ENCODE measurements around the gene GPR62.

DNA sequence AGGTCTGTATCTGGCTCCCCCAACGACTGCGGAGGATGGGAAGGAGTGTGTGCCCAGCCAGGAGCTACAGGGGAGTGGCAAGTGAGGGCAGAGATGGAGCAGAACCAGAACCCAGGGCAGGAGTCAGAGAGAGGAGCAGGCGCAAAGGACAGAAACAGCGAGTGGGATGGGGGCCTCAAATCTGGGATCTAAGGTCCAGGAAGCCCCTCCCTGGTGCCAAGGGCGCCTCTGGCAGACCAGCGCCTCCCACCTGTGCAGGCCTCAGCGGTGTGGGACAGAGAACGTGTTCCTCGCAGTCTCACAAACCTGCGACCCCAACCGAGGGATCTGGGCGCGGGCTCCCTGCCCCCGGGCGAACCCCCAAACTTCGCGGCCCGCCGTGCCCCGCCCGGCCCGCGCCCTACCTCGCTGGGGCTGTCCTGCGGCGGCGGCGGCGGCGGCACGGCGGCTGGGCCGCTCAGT, 11.8 kb downstream of the GPR62 start:
- TF ChIP-seq, protein P1, sequence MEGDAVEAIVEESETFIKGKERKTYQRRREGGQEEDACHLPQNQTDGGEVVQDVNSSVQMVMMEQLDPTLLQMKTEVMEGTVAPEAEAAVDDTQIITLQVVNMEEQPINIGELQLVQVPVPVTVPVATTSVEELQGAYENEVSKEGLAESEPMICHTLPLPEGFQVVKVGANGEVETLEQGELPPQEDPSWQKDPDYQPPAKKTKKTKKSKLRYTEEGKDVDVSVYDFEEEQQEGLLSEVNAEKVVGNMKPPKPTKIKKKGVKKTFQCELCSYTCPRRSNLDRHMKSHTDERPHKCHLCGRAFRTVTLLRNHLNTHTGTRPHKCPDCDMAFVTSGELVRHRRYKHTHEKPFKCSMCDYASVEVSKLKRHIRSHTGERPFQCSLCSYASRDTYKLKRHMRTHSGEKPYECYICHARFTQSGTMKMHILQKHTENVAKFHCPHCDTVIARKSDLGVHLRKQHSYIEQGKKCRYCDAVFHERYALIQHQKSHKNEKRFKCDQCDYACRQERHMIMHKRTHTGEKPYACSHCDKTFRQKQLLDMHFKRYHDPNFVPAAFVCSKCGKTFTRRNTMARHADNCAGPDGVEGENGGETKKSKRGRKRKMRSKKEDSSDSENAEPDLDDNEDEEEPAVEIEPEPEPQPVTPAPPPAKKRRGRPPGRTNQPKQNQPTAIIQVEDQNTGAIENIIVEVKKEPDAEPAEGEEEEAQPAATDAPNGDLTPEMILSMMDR (conservative IDR thresholded peaks at IDR 0.05; ENCODE audit: low read depth in 2 of 2): no peak
- TF ChIP-seq POLR2AphosphoS5 (IDR thresholded peaks at IDR 0.05; ENCODE audit: low read depth) (no peak), EZH2 (IDR thresholded peaks at IDR 0.05; ENCODE audit: low read depth, unreplicated experiment) (no peak)
- TF ChIP-seq, protein P2, sequence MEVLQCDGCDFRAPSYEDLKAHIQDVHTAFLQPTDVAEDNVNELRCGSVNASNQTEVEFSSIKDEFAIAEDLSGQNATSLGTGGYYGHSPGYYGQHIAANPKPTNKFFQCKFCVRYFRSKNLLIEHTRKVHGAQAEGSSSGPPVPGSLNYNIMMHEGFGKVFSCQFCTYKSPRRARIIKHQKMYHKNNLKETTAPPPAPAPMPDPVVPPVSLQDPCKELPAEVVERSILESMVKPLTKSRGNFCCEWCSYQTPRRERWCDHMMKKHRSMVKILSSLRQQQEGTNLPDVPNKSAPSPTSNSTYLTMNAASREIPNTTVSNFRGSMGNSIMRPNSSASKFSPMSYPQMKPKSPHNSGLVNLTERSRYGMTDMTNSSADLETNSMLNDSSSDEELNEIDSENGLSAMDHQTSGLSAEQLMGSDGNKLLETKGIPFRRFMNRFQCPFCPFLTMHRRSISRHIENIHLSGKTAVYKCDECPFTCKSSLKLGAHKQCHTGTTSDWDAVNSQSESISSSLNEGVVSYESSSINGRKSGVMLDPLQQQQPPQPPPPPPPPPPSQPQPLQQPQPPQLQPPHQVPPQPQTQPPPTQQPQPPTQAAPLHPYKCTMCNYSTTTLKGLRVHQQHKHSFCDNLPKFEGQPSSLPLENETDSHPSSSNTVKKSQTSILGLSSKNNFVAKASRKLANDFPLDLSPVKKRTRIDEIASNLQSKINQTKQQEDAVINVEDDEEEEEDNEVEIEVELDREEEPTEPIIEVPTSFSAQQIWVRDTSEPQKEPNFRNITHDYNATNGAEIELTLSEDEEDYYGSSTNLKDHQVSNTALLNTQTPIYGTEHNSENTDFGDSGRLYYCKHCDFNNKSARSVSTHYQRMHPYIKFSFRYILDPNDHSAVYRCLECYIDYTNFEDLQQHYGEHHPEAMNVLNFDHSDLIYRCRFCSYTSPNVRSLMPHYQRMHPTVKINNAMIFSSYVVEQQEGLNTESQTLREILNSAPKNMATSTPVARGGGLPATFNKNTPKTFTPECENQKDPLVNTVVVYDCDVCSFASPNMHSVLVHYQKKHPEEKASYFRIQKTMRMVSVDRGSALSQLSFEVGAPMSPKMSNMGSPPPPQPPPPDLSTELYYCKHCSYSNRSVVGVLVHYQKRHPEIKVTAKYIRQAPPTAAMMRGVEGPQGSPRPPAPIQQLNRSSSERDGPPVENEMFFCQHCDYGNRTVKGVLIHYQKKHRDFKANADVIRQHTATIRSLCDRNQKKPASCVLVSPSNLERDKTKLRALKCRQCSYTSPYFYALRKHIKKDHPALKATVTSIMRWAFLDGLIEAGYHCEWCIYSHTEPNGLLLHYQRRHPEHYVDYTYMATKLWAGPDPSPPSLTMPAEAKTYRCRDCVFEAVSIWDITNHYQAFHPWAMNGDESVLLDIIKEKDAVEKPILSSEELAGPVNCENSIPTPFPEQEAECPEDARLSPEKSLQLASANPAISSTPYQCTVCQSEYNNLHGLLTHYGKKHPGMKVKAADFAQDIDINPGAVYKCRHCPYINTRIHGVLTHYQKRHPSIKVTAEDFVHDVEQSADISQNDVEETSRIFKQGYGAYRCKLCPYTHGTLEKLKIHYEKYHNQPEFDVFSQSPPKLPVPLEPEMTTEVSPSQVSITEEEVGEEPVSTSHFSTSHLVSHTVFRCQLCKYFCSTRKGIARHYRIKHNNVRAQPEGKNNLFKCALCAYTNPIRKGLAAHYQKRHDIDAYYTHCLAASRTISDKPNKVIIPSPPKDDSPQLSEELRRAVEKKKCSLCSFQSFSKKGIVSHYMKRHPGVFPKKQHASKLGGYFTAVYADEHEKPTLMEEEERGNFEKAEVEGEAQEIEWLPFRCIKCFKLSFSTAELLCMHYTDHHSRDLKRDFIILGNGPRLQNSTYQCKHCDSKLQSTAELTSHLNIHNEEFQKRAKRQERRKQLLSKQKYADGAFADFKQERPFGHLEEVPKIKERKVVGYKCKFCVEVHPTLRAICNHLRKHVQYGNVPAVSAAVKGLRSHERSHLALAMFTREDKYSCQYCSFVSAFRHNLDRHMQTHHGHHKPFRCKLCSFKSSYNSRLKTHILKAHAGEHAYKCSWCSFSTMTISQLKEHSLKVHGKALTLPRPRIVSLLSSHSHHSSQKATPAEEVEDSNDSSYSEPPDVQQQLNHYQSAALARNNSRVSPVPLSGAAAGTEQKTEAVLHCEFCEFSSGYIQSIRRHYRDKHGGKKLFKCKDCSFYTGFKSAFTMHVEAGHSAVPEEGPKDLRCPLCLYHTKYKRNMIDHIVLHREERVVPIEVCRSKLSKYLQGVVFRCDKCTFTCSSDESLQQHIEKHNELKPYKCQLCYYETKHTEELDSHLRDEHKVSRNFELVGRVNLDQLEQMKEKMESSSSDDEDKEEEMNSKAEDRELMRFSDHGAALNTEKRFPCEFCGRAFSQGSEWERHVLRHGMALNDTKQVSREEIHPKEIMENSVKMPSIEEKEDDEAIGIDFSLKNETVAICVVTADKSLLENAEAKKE (CRISPR knock-in tag; IDR thresholded peaks at IDR 0.05): no peak
- TF ChIP-seq, protein P3, sequence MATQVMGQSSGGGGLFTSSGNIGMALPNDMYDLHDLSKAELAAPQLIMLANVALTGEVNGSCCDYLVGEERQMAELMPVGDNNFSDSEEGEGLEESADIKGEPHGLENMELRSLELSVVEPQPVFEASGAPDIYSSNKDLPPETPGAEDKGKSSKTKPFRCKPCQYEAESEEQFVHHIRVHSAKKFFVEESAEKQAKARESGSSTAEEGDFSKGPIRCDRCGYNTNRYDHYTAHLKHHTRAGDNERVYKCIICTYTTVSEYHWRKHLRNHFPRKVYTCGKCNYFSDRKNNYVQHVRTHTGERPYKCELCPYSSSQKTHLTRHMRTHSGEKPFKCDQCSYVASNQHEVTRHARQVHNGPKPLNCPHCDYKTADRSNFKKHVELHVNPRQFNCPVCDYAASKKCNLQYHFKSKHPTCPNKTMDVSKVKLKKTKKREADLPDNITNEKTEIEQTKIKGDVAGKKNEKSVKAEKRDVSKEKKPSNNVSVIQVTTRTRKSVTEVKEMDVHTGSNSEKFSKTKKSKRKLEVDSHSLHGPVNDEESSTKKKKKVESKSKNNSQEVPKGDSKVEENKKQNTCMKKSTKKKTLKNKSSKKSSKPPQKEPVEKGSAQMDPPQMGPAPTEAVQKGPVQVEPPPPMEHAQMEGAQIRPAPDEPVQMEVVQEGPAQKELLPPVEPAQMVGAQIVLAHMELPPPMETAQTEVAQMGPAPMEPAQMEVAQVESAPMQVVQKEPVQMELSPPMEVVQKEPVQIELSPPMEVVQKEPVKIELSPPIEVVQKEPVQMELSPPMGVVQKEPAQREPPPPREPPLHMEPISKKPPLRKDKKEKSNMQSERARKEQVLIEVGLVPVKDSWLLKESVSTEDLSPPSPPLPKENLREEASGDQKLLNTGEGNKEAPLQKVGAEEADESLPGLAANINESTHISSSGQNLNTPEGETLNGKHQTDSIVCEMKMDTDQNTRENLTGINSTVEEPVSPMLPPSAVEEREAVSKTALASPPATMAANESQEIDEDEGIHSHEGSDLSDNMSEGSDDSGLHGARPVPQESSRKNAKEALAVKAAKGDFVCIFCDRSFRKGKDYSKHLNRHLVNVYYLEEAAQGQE (IDR thresholded peaks at IDR 0.05; ENCODE audit: unreplicated experiment): no peak
